Tibial nerve (tissue), 4 donors: ENCODE data around the gene PLEKHF1. TPM values are rescaled to one million over a fixed set of nuclear protein-coding genes. Genes with fewer than 3 reads are reported as not detected.

Experiments
- DNase-seq, 2 donors: peaks; one replicate each; pipeline ENCODE4 v3.0.0-alpha.2; 2019; ENCODE audit warnings: low spot score in 2 of 2
- H3K27ac ChIP-seq, 4 donors: fragments of 200-600 bp; sonication (generic) in 3 of 4; one replicate each; pipeline ENCODE4 v1.5.1; 2017 to 2019; ENCODE audit warnings: mild to moderate bottlenecking in 1 of 4
- H3K27me3 ChIP-seq, 2 donors: fragments of 200-600 bp; sonication (generic) in 1 of 2; one replicate each; pipeline versions ENCODE4 v1.5.1 to v1.6.0; 2017 to 2019
- H3K36me3 ChIP-seq, 3 donors: fragments of 200-600 bp; sonication (generic); one replicate each; pipeline ENCODE4 v1.5.1; 2018 to 2019
- H3K4me1 ChIP-seq, 4 donors: fragments of 200-600 bp; sonication (generic) in 3 of 4; one replicate each; pipeline ENCODE4 v1.5.1; 2017 to 2019
- H3K4me3 ChIP-seq, 4 donors: fragments of 200-600 bp; sonication (generic) in 3 of 4; one replicate each; pipeline ENCODE4 v1.5.1; 2017 to 2019; ENCODE audit warnings: mild to moderate bottlenecking in 1 of 4, moderate library complexity in 1 of 4
- H3K9me3 ChIP-seq, 4 donors: fragments of 200-600 bp; sonication (generic) in 3 of 4; one replicate each; pipeline ENCODE4 v1.5.1; 2017 to 2019
- EP300 ChIP-seq, 2 donors: sonication (generic); formaldehyde crosslinking; IDR thresholded peaks; one replicate each; pipeline ENCODE4 v1.6.1; 2017; ENCODE audit warnings: antibody characterized with exemption in 2 of 2, mild to moderate bottlenecking in 1 of 2
- POLR2A ChIP-seq, 2 donors: fragments of 450-650 bp; IDR thresholded peaks; one replicate each; pipeline ENCODE4 v1.6.1; 2017; ENCODE audit warnings: antibody characterized with exemption in 2 of 2, mild to moderate bottlenecking in 2 of 2, moderate library complexity in 2 of 2
- WGBS, 2 donors: methylation state at CpG; one replicate each; pipeline ENCODE4 v1.1.5; 2018; 5-methylcytosine and 5-hydroxymethylcytosine counted together
- total RNA-seq, 4 donors: library from RNA; depleted of rRNA; stranded (reverse); fragments of >200 nt; gene quantifications; one replicate each; pipeline ENCODE4 v1.1.0, GENCODE V29; 2016
- TF ChIP-seq, protein P1 (sequence below), 5 experiments: fragments of 200-600 bp in 3 of 5; fragments of 450-650 bp in 2 of 5; sonication (generic) in 3 of 5; IDR thresholded peaks; one replicate each; pipeline ENCODE4 v1.5.1; 2016 to 2019; ENCODE audit warnings: antibody characterized with exemption in 5 of 5, mild to moderate bottlenecking in 3 of 5, moderate library complexity in 2 of 5

PLEKHF1 gene
- total RNA-seq, 4 donors from 2014 or later, result 52.2 to 119 (median 89.0) TPM

DNA sequence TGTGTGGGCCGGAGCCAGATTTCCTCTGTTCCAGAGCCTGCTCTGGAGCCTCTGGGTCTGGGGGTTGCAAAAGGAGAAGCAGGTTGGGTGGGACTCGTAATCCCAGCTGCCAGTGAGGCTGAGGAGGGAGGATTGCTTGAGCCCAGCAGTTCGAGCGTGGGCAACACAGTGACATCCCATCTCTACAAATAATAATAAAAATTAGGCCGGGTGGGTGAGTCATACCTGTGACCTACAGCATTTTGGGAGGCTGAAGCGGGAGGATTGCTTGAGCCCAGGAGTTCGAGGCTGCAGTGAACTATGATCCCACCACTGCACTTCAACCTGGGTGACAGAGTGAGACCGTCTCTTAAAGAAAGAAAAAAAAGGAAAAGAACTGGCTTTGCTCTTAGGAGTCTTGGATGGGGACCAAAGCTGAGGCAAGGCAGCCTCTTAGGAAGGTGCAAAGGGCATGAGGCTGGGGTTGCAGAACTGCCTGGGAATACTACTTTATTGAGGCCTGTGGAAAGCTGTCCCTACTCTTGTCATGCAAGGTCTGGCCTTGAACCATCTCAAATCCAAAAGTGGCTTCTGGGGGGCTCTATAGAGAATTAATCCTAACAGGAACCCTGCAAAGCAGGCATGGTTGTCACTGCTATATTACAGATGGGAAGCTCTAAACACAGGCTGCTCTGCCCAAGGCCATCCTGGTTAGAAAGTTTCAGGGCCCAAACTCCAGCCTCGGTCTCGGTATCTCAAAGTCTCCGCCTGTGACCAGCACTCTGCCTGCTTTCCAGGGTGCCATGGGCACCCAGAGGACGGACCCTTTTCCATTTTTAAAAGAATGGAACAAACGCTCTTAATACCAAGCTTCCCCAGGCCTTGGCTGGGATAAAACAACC lies 50.7 kb downstream of the PLEKHF1 start:
- 19 to 26% methylated on average over 13 of the region's 13 CpGs for WGBS, 2 donors
- peak overlapping the region; percentile 88 to 99 (median 99) for H3K4me3 ChIP-seq
- DNase-seq, result no peak
- no peaks in the 10 kb centered on the region for H3K27me3 ChIP-seq
- H3K9me3 ChIP-seq, result no peaks in the 10 kb centered on the region
- peak overlapping the region; percentile 94 to 99 (median 96) for H3K27ac ChIP-seq
- TF ChIP-seq EP300 (IDR thresholded peaks at IDR 0.05), result no peak
- no peak for TF ChIP-seq POLR2A (IDR thresholded peaks at IDR 0.05)
- TF ChIP-seq, protein P1, sequence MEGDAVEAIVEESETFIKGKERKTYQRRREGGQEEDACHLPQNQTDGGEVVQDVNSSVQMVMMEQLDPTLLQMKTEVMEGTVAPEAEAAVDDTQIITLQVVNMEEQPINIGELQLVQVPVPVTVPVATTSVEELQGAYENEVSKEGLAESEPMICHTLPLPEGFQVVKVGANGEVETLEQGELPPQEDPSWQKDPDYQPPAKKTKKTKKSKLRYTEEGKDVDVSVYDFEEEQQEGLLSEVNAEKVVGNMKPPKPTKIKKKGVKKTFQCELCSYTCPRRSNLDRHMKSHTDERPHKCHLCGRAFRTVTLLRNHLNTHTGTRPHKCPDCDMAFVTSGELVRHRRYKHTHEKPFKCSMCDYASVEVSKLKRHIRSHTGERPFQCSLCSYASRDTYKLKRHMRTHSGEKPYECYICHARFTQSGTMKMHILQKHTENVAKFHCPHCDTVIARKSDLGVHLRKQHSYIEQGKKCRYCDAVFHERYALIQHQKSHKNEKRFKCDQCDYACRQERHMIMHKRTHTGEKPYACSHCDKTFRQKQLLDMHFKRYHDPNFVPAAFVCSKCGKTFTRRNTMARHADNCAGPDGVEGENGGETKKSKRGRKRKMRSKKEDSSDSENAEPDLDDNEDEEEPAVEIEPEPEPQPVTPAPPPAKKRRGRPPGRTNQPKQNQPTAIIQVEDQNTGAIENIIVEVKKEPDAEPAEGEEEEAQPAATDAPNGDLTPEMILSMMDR (IDR thresholded peaks at IDR 0.05), result no peak
- peaks cover 0 to 47% (median 25%) of the 10 kb centered on the region in 4 donors for H3K4me1 ChIP-seq
- no peaks in the 10 kb centered on the region for H3K36me3 ChIP-seq

DNA sequence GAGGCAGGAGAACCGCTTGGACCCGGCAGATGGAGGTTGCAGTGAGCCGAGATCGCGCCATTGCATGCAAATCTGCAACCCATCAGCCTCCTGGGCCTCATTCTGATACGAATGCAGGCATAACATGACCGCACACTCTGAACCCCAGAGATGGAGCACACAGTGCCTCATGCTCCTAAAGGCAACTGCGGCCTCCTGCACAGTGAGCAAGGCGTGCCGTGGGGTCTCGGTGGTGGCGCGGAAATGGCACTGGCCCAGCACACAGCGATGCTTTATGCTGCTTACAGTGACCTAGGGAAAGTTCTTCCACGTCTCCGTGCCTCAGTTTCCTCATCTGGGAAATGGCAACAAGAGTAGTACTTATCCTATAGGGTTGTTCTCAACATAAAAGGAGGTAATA lies 51.8 kb downstream of the PLEKHF1 start:
- H3K4me3 ChIP-seq, result no peak overlapping the region
- H3K4me1 ChIP-seq, result peaks cover 0 to 48% (median 23%) of the 10 kb centered on the region in 4 donors
- H3K9me3 ChIP-seq, result no peaks in the 10 kb centered on the region
- no peaks in the 10 kb centered on the region for H3K27me3 ChIP-seq
- no peak for DNase-seq
- 79 to 81% methylated on average over 16 of the region's 16 CpGs for WGBS, 2 donors
- no peaks in the 10 kb centered on the region for H3K36me3 ChIP-seq
- TF ChIP-seq EP300 (IDR thresholded peaks at IDR 0.05), result no peak
- TF ChIP-seq POLR2A (IDR thresholded peaks at IDR 0.05), result no peak
- TF ChIP-seq, protein P1 (IDR thresholded peaks at IDR 0.05), result no peak
- H3K27ac ChIP-seq, result peak overlapping the region in 3 of 4 donors; percentile 95 to 99 (median 97)

DNA sequence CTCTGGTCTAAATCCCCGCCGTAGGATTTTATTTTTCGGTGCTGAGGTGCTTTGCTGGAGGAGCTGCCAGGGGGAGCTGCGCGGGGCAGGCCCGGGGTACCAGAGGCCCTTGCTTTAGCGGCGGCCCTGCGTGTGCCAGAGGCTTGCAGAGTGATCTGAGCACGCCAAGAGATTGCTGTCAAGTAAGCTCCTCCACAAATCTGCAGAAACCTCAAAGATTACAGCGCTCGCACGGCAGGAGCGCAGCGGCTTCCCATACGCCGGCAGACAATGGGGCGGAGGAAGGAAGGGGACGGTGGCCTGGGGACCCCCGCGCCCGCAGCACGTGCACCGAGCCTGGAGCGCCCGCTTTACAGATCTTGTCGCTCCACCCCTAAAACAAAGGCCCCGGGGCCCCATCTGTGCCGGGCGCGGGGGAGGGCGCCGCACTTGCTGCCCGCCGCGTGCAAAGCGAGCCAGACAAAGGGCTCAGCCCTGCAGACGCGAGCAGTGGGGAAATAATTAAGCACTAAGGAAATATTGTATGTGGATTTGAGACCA lies 58.9 kb downstream of the PLEKHF1 start:
- WGBS, 2 donors, result 2 to 3% methylated on average over 24 to 39 of the region's 39 CpGs
- H3K36me3 ChIP-seq, result no peaks in the 10 kb centered on the region
- H3K4me1 ChIP-seq, result peaks cover 0 to 23% (median 12%) of the 10 kb centered on the region in 4 donors
- TF ChIP-seq, protein P1 (IDR thresholded peaks at IDR 0.05), result peak in 1 of 5 experiments; percentile 2
- no peak for TF ChIP-seq POLR2A (IDR thresholded peaks at IDR 0.05)
- H3K9me3 ChIP-seq, result no peaks in the 10 kb centered on the region
- peak overlapping the region in 3 of 4 donors; percentile 22 to 43 (median 42) for H3K4me3 ChIP-seq
- no peak for DNase-seq
- H3K27me3 ChIP-seq, result peaks cover 0 to 38% of the 10 kb centered on the region in 2 donors
- peak overlapping the region in 2 of 4 donors; percentile 54 to 66 for H3K27ac ChIP-seq

DNA sequence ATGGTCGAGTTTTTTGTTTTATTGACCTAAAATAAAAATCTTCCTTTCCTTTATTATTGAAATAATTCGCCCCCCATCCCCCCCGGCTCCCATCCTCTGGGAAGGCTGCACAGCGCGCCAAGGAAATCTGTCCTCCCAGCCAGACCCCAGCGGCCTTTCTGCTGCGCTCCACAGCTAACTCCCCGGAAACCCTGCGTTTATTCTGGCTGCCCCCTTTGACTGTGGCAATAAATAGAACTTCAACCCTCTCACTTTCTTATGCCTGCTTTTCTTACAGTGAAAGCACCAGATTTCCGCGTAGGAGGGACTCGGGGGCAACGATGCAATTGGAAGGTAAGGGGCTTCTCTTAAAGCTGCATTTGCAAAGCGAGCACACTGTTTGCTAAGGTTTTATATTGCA lies 59.5 kb downstream of the PLEKHF1 start:
- WGBS, 2 donors, result 30 to 34% methylated on average over 14 of the region's 14 CpGs

More for the DNA sequence above, 59.5 kb downstream of the PLEKHF1 start:
- Histone ChIP-seq H3K36me3 (no peaks in the 10 kb centered on the region), H3K27me3 (peaks cover 0 to 38% of the 10 kb centered on the region in 2 donors), H3K4me3 (peak overlapping the region in 3 of 4 donors; percentile 22 to 43 (median 42)), H3K4me1 (peaks cover 0 to 23% (median 12%) of the 10 kb centered on the region in 4 donors), H3K27ac (peak overlapping the region in 1 of 4 donors; percentile 66), H3K9me3 (no peaks in the 10 kb centered on the region)
- TF ChIP-seq, protein P1 (IDR thresholded peaks at IDR 0.05), result peak in 1 of 5 experiments; percentile 1
- TF ChIP-seq POLR2A (IDR thresholded peaks at IDR 0.05), result no peak
- no peak for DNase-seq

Other genes with a start within 250 kb of the PLEKHF1 start
- gene VSTM2B, start 139.5 kb upstream of the PLEKHF1 start, total RNA-seq, result not detected
- gene POP4, start 59.2 kb upstream of the PLEKHF1 start, total RNA-seq, result 10 to 100 TPM; 43.7 to 57.2 (median 51.2) TPM
- 10 to 100 TPM; 52.5 to 71.6 (median 56.7) TPM for gene C19orf12, start 49.8 kb downstream of the PLEKHF1 start, total RNA-seq
- gene CCNE1, start 146.5 kb downstream of the PLEKHF1 start, total RNA-seq, result 1 to 10 TPM in 3 of 4 donors, under 1 TPM in 1; 0.60 to 4.9 (median 3.8) TPM